IgD-negative memory B cell (primary cell): ENCODE data around the gene RPAP3. TPM values are rescaled to one million over a fixed set of nuclear protein-coding genes. Genes with fewer than 3 reads are reported as not detected.

Experiments
- H3K27ac Mint-ChIP-seq, 3 donors: one replicate each; pipeline ENCODE4 v1.8.0; 2020 to 2022; ENCODE audit warnings: mild to moderate bottlenecking in 3 of 3, mixed read lengths in 3 of 3, moderate library complexity in 1 of 3
- H3K27me3 Mint-ChIP-seq: one replicate; pipeline ENCODE4 v1.8.0; 2021; ENCODE audit warnings: mixed read lengths
- H3K36me3 Mint-ChIP-seq: one replicate; pipeline ENCODE4 v1.8.0; 2020; ENCODE audit warnings: mild to moderate bottlenecking, mixed read lengths
- H3K4me1 Mint-ChIP-seq, 3 donors: one replicate each; pipeline ENCODE4 v1.8.0; 2020 to 2022; ENCODE audit warnings: mixed read lengths in 3 of 3, mild to moderate bottlenecking in 1 of 3
- H3K4me3 Mint-ChIP-seq, 4 donors: one replicate each; pipeline ENCODE4 v1.8.0; 2020 to 2022; ENCODE audit warnings: mild to moderate bottlenecking in 4 of 4, mixed read lengths in 4 of 4, moderate library complexity in 3 of 4
- H3K9me3 Mint-ChIP-seq, 3 donors: one replicate each; pipeline ENCODE4 v1.8.0; 2020 to 2021; ENCODE audit warnings: mixed read lengths in 3 of 3, mild to moderate bottlenecking in 1 of 3
- polyA plus RNA-seq: library from polyadenylated mRNA; unstranded; fragments of 300-500 nt; fragmentation: Illumina TruSeq; gene quantifications from one replicate; pipeline ENCODE4 v1.2.3, GENCODE V29; 2021

Gene RPAP3
- polyA plus RNA-seq, 1 donor from 2014 or later, result 46.0 TPM

DNA sequence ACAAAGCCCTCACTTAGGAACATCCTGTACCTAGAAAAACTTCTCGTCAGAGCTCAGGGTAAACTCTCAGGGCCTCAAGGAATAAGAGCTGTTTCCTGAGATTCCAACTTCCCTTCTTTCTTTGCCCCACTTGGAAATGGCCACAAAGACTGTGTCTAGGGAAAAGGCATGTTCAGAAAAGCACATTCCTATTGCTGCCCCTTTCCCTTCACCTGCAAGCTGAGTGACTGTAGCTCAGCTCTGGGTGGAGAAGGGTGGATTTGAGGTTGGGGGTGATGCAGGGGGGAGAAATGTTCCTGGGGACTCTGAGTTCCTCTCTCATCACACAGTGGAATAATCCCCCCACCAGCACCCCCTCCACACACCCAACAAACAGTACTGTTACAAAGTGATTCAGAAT, 12.7 kb upstream of the RPAP3 start:
- no peaks in the 10 kb centered on the region for H3K9me3 Mint-ChIP-seq
- H3K4me1 Mint-ChIP-seq, result peaks cover 13 to 20% (median 13%) of the 10 kb centered on the region in 3 donors
- H3K36me3 Mint-ChIP-seq, result peaks cover 12% of the 10 kb centered on the region
- H3K27ac Mint-ChIP-seq, result no peak overlapping the region
- no peak overlapping the region for H3K4me3 Mint-ChIP-seq
- no peaks in the 10 kb centered on the region for H3K27me3 Mint-ChIP-seq

DNA sequence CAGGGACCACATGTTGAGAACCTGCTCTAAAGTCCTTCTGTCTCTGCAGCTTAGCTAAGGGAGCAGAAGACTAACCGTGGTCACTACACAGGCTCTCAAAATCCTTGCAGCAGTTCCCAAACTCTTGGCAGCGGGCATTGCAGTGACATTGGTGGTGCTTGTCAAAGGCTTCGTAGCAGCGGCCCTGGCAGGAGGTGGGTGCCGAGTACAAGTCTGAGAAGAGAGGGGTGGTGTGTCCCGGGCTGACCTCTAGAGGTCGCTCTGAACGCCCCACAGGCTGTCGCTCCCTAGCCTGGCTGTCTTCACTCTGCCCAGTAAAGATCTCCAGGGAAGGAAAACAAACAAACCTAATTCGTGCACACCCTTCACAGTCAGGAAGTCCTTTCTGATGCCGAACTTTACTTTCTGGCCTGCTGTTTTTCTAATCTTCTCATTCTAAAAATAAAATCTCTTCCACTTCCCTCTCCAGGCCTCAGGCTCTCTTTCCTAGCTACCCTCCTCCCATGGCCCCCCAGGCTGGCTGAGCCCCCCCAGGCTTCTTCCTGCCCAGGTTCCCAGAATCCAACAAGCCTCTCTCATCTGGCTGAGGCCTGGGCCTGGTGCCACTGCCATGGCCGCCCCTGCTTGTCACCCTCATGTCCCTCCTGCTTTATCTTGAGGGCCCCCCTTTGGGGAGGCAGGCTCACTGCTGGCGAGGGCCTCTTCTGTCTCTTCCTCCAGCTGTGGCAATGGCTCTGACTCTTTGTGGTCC, 11.8 kb upstream of the RPAP3 start:
- Mint-ChIP-seq H3K4me3 (peak overlapping the region in 2 of 4 donors; percentile 36 to 45), H3K27ac (peak overlapping the region in 2 of 3 donors; percentile 59 to 75)

GRCh38 chr12:47717046-47717442, 11.2 kb upstream of the RPAP3 start:
- Mint-ChIP-seq H3K27ac (no peak overlapping the region), H3K9me3 (no peaks in the 10 kb centered on the region), H3K4me1 (peaks cover 10 to 20% (median 13%) of the 10 kb centered on the region in 3 donors), H3K36me3 (peaks cover 5% of the 10 kb centered on the region), H3K4me3 (no peak overlapping the region), H3K27me3 (no peaks in the 10 kb centered on the region)

More for the DNA sequence above, 11.8 kb upstream of the RPAP3 start:
- H3K27me3 Mint-ChIP-seq, result no peaks in the 10 kb centered on the region
- H3K9me3 Mint-ChIP-seq, result no peaks in the 10 kb centered on the region
- peaks cover 9% of the 10 kb centered on the region for H3K36me3 Mint-ChIP-seq
- peaks cover 10 to 20% (median 13%) of the 10 kb centered on the region in 3 donors for H3K4me1 Mint-ChIP-seq

- H3K9me3 Mint-ChIP-seq, result no peaks in the 10 kb centered on the region
Observed at GRCh38 chr12:47715877-47716548, 10.2 kb upstream of the RPAP3 start.

GRCh38 chr12:47715393-47715876, 9.6 kb upstream of the RPAP3 start:
- H3K36me3 Mint-ChIP-seq, result peaks cover 4% of the 10 kb centered on the region
- peak overlapping the region in 1 of 4 donors; percentile 34 for H3K4me3 Mint-ChIP-seq
- no peaks in the 10 kb centered on the region for H3K27me3 Mint-ChIP-seq
- peak overlapping the region in 1 of 3 donors; percentile 0 for H3K27ac Mint-ChIP-seq
- H3K4me1 Mint-ChIP-seq, result peaks cover 10 to 25% (median 15%) of the 10 kb centered on the region in 3 donors
- no peaks in the 10 kb centered on the region for H3K9me3 Mint-ChIP-seq

More at GRCh38 chr12:47715877-47716548, 10.2 kb upstream of the RPAP3 start:
- Mint-ChIP-seq H3K4me1 (peaks cover 10 to 20% (median 13%) of the 10 kb centered on the region in 3 donors), H3K4me3 (peak overlapping the region in 1 of 4 donors; percentile 34), H3K27ac (peak overlapping the region in 1 of 3 donors; percentile 68), H3K27me3 (no peaks in the 10 kb centered on the region), H3K36me3 (peaks cover 4% of the 10 kb centered on the region)

- no peaks in the 10 kb centered on the region for H3K27me3 Mint-ChIP-seq
- H3K27ac Mint-ChIP-seq, result peak overlapping the region in 2 of 3 donors; percentile 0 to 28
- no peaks in the 10 kb centered on the region for H3K9me3 Mint-ChIP-seq
Observed at GRCh38 chr12:47714826-47715386, 9.1 kb upstream of the RPAP3 start.

DNA sequence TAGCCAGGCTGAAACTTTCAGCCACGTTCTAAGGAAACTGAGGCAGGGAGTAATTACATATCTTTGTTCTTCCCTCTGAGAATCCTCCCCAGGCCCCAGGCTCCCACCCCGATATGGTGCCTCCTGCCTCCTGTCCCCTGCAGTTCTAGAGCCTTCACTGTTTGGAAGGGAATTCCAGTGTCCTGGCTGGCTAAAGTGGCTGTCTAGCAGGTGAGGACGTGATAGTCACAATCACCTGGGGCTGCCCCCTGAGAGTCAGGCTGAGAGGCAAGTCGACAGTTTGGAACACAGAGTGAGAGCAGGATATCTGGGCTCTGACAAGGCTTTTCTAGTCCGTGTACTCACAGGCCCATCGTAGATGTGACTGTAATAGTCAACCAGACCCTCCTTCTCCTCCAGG, 6.3 kb upstream of the RPAP3 start:
- H3K36me3 Mint-ChIP-seq, result no peaks in the 10 kb centered on the region
- no peaks in the 10 kb centered on the region for H3K27me3 Mint-ChIP-seq
- H3K4me3 Mint-ChIP-seq, result peak overlapping the region in 1 of 4 donors; percentile 37
- no peaks in the 10 kb centered on the region for H3K9me3 Mint-ChIP-seq
- peaks cover 29 to 46% (median 31%) of the 10 kb centered on the region in 3 donors for H3K4me1 Mint-ChIP-seq
- H3K27ac Mint-ChIP-seq, result no peak overlapping the region

More at GRCh38 chr12:47714826-47715386, 9.1 kb upstream of the RPAP3 start:
- H3K36me3 Mint-ChIP-seq, result peaks cover 1% of the 10 kb centered on the region
- H3K4me3 Mint-ChIP-seq, result no peak overlapping the region
- H3K4me1 Mint-ChIP-seq, result peaks cover 11 to 27% (median 16%) of the 10 kb centered on the region in 3 donors

GRCh38 chr12:47711448-47711847, 5.6 kb upstream of the RPAP3 start:
- Mint-ChIP-seq H3K4me3 (no peak overlapping the region), H3K36me3 (no peaks in the 10 kb centered on the region), H3K27me3 (no peaks in the 10 kb centered on the region), H3K27ac (no peak overlapping the region), H3K4me1 (peaks cover 33 to 46% (median 37%) of the 10 kb centered on the region in 3 donors), H3K9me3 (no peaks in the 10 kb centered on the region)

DNA sequence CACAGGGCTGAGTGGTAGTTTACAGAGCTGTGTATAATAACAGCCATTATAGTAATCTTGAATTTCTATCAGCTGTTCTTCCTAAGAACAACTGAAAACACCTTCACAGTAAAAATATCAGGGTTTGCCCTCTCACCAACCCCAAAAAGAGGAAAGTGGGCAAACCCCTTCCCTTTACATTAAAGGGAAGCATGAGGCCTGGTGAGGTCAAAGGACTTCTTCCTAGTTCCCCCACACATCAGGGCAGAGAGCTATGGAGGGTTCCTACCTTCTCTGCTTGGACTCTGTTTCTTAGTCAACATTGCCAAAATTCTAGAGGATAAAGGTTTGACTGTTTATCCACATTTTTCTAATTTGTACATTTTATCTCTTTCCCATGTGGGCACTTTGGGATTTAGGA, 4.4 kb upstream of the RPAP3 start:
- peak overlapping the region in 2 of 4 donors; percentile 48 to 86 for H3K4me3 Mint-ChIP-seq

DNA sequence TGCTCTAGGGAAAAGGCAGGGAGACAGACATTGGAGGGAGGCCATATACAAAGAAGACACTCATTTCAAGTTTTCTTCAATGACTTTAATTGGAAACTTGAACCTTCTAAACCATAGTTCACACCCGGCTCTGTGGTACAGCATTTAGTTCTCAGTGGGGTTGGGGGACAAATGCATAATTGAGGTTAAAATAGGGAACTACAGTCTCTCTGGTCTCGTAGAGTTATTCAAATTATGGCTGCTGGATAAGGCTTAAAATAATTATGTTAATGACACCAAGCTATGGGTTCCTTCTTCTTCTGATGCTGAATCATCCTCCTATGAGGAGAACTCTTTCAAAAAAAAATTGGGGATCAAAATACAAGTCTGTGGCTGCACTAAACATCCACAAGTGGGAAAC, 3.8 kb upstream of the RPAP3 start:
- H3K27ac Mint-ChIP-seq, result peak overlapping the region in 2 of 3 donors; percentile 46 to 61
- peaks cover 31 to 50% (median 41%) of the 10 kb centered on the region in 3 donors for H3K4me1 Mint-ChIP-seq
- H3K36me3 Mint-ChIP-seq, result no peaks in the 10 kb centered on the region
- no peaks in the 10 kb centered on the region for H3K27me3 Mint-ChIP-seq
- no peaks in the 10 kb centered on the region for H3K9me3 Mint-ChIP-seq
- H3K4me3 Mint-ChIP-seq, result peak overlapping the region; percentile 16 to 86 (median 80)

More for the DNA sequence above, 4.4 kb upstream of the RPAP3 start:
- H3K27ac Mint-ChIP-seq, result peak overlapping the region in 2 of 3 donors; percentile 46 to 61
- peaks cover 33 to 47% (median 37%) of the 10 kb centered on the region in 3 donors for H3K4me1 Mint-ChIP-seq
- no peaks in the 10 kb centered on the region for H3K27me3 Mint-ChIP-seq
- H3K36me3 Mint-ChIP-seq, result no peaks in the 10 kb centered on the region
- no peaks in the 10 kb centered on the region for H3K9me3 Mint-ChIP-seq

GRCh38 chr12:47709237-47709636, 3.4 kb upstream of the RPAP3 start:
- H3K36me3 Mint-ChIP-seq, result no peaks in the 10 kb centered on the region
- H3K27ac Mint-ChIP-seq, result peak overlapping the region; percentile 46 to 61 (median 57)
- no peaks in the 10 kb centered on the region for H3K27me3 Mint-ChIP-seq
- H3K4me1 Mint-ChIP-seq, result peaks cover 31 to 49% (median 41%) of the 10 kb centered on the region in 3 donors
- H3K9me3 Mint-ChIP-seq, result no peaks in the 10 kb centered on the region
- peak overlapping the region in 3 of 4 donors; percentile 79 to 86 (median 81) for H3K4me3 Mint-ChIP-seq

GRCh38 chr12:47707905-47708543, 2.2 kb upstream of the RPAP3 start:
- Mint-ChIP-seq H3K27ac (peak overlapping the region; percentile 18 to 41 (median 39)), H3K9me3 (no peaks in the 10 kb centered on the region), H3K4me1 (peaks cover 41 to 58% (median 53%) of the 10 kb centered on the region in 3 donors), H3K36me3 (no peaks in the 10 kb centered on the region), H3K4me3 (peak overlapping the region; percentile 21 to 84 (median 74)), H3K27me3 (no peaks in the 10 kb centered on the region)

DNA sequence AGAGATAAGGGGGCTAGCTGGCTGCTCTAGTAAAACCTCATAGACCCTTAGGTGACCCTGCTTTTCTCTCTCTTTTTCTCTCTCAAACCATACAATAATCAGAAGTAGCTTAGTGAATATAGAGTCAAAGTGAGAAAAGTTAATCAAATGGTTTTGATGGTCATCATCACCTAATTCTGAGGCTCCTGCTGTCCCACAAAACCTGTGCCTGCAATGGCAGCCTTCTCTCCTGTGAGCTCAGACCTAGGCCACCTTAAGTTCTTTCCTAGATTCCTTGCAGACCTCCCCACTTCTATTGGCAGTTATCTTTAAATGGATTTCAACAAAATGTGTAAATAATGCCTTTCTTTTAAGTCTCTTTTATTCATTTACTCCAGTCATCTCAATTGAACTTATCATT, 1.5 kb upstream of the RPAP3 start:
- Mint-ChIP-seq H3K27ac (peak overlapping the region in 1 of 3 donors; percentile 18), H3K9me3 (no peaks in the 10 kb centered on the region), H3K27me3 (no peaks in the 10 kb centered on the region), H3K4me3 (peak overlapping the region; percentile 13 to 84 (median 74)), H3K36me3 (no peaks in the 10 kb centered on the region), H3K4me1 (peaks cover 41 to 61% (median 55%) of the 10 kb centered on the region in 3 donors)

GRCh38 chr12:47705229-47705565, 633 bp downstream of the RPAP3 start:
- H3K9me3 Mint-ChIP-seq, result no peaks in the 10 kb centered on the region
- peaks cover 41 to 56% (median 53%) of the 10 kb centered on the region in 3 donors for H3K4me1 Mint-ChIP-seq
- H3K27me3 Mint-ChIP-seq, result no peaks in the 10 kb centered on the region

More at GRCh38 chr12:47705229-47705565, 633 bp downstream of the RPAP3 start:
- no peaks in the 10 kb centered on the region for H3K36me3 Mint-ChIP-seq
- peak overlapping the region; percentile 96 to 100 (median 97) for H3K4me3 Mint-ChIP-seq
- peak overlapping the region; percentile 23 to 99 (median 85) for H3K27ac Mint-ChIP-seq
